ENCODE data around the gene ETS2.

Gene ETS2

DNA sequence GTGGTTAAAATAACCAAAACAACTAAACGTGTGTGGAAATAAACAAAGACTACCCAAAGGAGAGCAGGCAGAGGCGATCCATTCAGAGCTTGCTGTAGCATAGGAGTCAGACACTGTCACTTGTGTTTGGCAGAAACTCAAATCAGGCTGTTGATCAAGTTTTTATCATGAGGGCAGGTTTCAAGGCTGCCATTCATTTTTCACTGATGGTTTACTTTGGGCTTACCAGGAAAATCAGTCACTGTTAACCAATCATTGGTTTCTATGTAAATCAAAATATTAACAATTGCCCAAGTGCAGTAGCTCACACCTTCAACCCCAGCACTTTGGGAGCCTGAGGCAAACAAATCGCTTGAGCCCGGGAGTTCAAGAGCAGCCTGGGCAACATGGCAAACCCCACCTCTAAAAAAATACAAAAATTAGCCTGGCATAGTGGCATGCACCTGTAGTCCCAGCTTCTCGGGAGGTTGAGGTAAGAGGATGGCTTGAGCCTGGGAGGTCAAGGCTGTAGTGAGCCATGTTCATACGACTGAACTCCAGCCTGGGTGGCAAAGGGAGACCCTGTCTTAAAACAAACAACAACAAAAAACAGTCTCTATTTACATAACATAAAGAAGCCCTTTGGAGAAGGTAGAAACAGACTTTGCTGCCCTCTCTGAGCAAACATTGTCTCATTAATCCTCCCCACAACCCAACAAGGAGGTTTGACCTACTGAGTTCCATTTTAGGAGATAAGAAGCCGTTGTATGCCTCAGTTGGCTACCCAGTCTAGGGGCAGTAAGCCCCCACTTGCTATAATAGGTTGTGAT, 21.1 kb upstream of the ETS2 start:
- no peak for DNase-seq

DNA sequence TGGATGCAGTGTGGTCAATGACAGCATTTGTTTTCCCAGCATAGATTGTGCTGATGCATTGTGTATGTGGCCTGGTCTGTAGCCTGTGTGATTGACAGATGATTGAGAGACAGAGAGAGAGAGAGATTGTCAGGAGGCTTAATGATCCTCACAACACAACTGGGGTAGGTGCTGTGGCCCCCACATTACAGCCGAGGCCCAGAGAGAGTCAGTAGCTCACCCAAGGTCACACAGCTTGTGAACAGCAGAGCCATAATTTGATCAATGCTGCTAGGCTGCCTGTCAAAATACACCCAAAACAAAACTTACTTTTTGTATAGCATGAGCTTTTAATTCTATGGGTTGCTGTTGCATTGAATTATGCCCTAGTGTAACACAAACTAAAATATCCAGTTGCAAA, 20.2 kb upstream of the ETS2 start:
- DNase-seq = no peak

DNA sequence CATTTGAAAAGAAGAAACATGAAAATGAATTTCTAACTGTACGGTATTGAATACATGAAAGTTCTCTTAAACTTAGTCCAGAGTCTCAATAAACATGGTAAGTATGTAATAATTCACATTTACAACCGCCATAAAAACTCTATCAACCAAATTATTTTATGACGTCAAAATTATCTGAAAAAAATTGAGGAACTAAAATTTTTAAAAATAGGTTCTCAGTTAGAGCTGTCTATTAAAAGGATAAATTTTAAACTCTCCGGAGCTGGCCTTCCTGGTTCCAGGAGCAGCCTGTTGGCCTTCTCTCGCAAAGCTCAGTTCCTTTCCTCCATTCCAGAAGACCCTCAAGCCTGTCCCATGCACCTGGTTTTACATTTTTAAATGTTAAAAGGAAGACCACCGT, 18.7 kb upstream of the ETS2 start:
- DNase-seq = no peak

DNA sequence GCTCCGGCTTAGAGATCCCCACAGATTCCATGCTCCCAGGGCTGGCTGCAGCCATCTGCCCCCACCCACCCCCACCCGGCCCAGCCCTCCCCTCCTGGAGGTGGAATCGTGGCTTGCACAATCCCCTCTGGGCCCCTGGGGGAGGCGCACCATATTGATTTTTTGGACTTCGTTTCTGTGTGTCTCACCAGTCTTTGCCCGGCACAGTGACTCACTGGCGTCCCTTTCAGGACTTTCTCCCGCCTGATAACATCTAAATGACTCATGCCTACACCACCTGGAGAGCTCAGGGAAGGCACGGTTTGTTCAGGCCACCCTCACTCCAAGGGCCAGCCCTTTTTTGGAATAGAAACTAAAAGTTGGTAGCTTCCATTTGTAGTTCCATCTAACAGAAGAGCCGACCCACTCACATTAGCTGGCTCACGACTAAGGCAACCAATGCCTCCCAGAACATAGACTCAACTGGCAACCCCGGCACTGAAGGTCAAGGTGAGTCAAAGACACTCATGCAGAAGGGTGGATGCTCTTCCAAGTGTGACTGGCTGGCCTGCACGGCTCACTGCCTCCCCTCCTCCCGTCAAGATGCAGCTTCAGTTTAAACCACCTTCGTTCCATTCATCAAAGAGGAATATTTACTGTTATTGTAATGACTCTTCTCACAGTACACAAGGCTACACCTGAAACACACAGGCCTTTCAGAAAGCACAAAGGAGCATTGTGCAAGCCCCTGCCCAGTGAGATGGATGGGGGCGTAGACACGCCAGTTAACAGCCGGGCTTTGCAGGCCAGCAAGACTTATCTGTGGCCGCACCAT, 18.1 kb upstream of the ETS2 start:
- no peak for DNase-seq

- DNase-seq = no peak
Measured at GRCh38 chr21:38788275-38788905, 17.3 kb upstream of the ETS2 start.

- no peak for DNase-seq
Measured at GRCh38 chr21:38789275-38789674, 16.5 kb upstream of the ETS2 start.

DNA sequence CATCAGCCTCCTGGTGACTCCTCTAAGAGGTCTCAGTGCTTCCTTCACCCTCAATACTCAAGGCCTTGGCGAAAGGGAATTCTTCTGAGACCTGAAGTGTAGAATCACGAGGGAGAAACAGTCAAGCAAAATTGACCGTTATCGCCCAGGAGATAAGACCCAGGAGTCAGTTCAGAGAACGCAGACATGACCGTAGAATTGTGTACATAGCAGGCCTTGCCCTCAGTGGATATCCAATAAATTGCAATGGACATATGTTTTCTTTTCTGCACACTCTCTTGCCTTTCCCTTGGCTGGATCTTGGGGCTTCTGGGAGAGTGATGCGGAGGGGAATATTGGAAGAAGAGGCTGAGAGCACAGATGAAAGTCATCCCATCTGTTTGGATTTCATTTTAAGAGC, 15.7 kb upstream of the ETS2 start:
- DNase-seq = no peak

DNA sequence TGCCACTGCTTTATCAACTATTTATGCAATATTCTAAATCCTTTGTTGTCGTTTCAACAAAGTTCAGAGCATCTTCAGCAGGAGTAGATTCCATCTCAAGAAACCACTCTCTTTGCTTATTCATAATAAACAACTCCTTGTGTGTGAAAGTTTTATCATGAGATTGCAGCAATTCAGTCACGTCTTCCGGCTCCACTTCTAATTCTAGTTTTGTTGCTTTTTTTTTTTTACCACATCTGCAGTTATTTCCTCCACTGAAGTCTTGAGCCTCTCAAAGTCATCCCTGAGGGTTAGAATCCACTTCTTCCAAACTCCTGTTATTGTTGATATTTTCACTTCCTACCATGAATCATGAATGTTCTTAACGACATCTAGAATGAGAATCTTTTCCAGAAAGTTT, 14.8 kb upstream of the ETS2 start:
- no peak for DNase-seq

DNA sequence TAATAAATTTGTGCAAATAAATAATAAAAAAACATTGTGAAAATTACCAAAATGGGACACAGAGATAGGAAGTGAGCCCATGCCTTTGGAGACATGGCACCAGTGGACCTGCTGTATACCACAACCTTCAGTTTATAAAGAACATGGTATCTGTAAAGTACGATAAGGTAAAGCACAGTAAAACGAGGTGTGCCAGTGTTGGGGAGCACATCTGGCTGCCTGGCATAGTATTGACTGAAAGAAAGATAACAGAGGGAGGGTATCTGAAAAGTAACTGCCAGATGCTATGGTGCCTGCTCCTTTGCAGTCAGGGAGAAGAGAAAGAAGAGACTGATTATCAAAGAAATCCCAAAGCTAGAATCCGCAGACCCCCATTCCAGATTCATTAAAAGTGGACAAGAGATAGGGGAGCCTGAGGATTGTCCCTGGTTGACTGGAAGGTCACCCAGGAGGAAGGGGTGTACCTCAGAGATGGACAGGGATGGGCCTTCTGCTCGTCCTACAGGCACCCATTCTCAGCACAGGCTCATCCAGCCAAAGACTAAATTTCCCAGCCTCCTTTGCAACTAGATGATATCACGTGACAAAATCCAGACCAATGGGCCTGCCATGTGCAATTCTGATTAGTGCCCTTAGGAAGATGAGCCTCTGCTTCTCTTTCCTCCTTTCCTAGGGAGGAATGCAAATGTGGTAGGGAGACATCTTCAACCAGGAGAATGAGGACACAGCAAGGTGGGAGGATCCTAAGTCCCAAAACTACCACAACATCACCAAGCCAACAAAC, 12.9 kb upstream of the ETS2 start:
- no peak for DNase-seq

DNA sequence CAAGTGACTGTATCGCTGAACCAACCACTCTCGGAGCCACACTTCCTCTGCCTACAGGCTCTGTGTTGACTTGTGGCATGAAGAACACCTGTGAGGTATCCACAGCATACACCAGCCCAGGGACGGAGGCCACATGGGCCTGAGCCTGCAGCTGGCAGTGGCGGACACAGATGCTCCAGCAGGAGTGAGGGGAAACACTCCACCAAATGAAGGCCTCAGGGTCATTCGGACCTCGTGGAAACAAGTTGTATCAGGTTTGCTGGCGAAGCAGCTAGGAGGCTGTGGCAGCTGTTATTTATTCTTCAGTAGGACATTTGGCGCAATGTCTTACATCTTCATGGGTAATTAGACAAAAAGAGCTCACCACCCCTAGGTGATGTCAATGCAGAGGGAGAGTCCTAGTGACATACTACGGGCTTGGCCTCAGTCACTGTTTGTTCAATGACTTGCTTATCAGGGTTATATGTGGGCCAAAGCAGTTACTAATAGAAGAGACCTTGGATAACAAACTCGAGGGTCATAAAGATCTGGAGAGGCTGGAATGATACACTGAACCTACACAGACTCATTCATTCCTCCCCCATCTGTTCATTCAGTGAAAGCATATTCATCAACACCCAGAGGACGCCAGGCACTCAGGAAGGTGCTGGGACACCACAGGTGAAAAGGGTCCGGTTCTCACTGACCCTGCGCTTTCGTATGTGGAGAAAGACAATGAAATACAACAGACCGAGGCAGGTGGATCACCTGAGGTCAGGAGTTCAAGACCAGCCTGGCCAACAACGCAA, 11.6 kb upstream of the ETS2 start:
- DNase-seq = no peak

GRCh38 chr21:38794978-38795377, 10.8 kb upstream of the ETS2 start:
- DNase-seq = no peak

- DNase-seq = no peak
Measured at GRCh38 chr21:38795475-38795874, 10.3 kb upstream of the ETS2 start.

GRCh38 chr21:38796424-38796823, 9.3 kb upstream of the ETS2 start:
- DNase-seq = no peak

GRCh38 chr21:38797470-38797869, 8.3 kb upstream of the ETS2 start:
- DNase-seq = no peak

DNA sequence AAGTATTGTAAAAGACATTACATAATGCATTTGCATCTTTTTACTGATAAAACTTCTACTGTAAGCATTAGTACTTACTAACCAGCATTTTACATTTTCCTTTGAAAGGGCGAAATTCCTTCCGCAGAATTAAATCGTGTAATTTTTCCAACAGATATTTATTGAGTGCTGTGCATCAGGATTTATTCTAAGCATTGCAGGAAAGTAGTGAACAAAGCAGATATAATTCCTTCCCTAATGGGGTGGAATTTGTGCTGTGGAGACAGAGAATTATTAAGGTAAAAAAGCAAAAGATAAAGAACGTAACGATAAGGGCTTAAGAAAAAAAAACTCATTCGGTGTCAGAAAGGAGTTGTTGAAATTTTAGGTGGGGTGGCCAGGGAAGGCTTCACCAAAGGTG, 7.6 kb upstream of the ETS2 start:
- no peak for DNase-seq

DNA sequence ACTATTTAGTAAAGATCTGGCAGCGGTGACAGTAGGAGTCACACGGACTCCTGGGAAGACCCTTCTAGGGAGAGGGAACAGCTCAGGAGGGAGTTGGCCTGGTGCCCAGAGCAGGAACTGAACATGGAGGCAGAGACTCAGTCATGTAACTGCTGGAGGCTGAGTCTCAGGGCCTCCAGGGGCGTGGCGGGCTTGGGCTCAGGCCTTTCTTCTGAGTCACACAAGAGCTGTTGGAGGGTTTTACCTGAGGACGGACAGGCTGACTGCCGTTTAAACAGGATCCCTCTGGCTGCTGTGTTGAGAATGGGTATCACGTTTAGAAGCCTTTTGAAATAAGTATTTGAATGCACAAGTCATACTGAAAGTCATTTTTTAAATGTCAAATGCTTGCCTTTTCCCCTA, 7.2 kb upstream of the ETS2 start:
- no peak for DNase-seq

DNA sequence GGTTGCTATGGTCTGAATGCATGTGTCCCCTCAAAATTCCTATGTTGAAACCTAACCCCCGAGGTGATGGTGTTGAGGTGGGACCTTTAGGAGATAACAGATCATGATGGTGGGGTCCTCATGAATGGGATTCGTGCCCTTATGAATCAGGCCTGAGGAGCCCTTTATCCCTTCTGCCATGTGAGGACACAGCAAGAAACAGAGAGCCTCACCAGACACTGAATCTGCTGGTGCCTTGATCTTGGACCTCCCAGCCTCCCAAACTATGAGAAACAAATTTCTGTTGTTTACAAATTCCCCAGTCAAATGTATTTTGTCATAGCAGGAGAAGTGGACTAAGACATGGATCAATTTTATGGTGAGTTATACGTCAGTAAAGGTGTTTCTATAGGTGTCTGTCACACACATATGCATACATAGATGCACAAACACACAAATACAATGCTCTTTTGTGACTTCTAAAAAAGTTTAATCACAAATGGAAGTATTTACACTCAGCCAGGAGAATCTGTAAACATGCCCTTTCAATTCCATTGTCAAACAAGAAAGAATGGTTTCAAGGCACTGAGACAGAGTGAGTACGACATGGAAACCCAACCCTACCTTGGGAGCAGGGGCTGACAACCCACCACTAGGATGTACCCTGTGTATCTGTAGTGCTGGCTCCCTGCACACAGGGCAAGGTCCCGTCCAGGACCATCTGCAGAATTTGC, 5.5 kb upstream of the ETS2 start:
- DNase-seq = no peak

DNA sequence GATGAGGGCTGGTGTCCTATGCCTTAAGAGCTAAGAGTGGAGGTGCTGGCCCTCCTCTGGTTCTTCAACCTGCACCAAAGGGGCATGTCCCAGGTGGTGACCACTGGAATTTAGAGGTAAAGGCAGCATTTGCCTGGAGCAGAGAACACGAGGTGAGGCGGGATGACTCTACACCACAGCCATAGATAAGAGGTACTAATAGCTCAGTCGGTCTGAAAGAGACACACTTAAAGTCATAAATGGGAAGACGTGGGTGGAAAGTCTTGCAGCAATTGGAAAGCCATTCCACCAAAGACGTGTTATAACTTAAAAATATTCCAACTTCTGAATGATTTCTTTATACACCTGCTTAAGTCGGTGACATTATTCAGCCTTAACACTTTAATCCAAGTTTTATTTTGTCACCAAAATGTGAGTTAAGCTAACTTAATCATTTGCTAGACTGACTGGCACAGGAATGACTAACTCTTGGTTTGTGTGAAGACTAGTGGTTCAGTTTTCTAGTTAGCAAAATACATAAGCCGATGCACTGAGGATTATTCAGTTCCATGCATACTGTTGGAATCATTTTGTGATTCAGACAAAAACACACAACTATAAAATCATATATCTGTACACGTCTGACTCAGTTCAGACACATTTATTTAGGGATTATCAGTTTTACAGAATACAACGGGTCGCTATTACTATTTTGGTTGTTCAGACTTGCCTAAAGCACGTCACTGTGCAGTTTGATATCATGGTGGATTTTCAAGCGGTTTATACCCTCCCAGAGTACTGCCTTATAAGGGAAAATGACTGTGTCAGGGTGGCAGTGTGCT, 4.6 kb upstream of the ETS2 start:
- DNase-seq = no peak

DNA sequence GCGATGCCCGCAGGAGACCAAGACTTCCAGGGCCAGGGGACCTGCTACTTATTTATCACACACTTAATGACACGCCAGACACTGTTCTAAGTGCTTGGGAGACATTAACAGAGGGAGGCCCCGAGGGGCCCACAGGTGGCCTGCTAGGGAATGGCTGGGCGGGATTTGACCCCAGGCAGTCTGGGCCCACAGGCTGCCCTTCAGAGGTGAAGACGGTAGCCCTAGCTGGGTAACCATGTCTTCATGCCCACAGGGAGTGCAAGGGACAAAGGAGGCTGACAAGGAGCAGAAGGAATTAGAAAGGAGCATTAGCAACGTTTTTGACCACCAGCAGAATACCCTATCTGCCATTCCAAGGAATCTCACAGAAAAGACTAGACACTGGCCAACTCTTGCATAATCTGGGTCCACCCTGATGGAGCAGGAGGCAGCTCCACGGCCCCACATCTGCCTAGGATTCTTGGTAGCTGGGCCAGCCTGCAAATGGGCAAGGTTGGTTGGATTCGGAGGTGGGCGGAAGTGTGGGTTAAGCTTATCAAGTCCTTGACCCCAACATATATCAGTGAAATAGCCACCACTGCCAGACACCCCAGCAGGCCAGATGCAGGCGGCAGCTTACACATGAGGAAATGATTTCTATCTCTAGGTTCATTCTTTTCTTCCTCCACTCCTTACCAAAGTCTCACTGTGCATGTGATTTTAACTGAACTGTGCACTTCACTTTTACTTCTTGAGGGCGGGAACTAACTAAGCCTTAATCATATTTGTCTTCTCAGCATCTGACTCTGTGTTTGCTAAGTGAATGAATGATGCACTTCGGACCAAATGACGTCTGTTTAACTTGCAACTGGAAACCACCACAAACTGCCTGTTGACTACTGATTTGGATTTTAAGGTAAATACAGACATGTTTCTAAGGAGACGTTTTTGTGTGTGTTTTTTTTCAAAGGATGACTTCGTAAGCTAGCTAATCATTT, 3.4 kb upstream of the ETS2 start:
- DNase-seq = no peak

Measured in NCI-H1092 (cell line).